Ovary (tissue), 3 donors: ENCODE measurements around the gene NFIL3.

Source experiments
- EP300 ChIP-seq: sonication (generic); formaldehyde crosslinking; IDR thresholded peaks from one replicate; pipeline ENCODE4 v1.6.1; 2017; ENCODE audit warnings: antibody characterized with exemption
- POLR2A ChIP-seq: fragments of 450-650 bp; IDR thresholded peaks from one replicate; pipeline ENCODE4 v1.6.1; 2017; ENCODE audit warnings: antibody characterized with exemption, mild to moderate bottlenecking, moderate library complexity
- TF ChIP-seq, protein P1 (sequence below), 3 donors: fragments of 450-650 bp in 2 of 3; fragments of 200-600 bp in 1 of 3; IDR thresholded peaks; one replicate each; pipeline versions ENCODE4 v1.5.1 to v1.8.0; 2016 to 2022; ENCODE audit warnings: antibody characterized with exemption in 3 of 3, mild to moderate bottlenecking in 1 of 3
- donor health status: DM: no; HTN: no; CAD: no.

DNA sequence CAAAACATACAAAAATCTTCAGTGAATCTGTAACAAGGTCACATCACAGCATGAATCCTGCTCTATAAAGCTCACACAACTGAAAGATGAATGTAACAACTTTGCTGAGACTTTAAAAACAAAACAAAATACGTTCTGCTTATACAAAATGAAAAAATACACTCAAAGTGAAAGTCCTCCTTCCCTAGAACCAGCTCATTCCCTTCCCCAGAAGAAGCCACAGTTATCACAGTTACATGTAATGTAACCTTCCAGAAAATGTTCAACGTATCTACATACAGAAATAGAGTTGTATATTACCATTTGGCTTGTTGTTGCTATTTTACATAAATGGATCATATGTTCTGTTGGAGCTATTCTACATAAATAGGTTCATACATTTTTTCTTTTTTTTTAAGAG, 64.5 kb downstream of the NFIL3 start:
- no peak for TF ChIP-seq POLR2A
- TF ChIP-seq, protein P1, sequence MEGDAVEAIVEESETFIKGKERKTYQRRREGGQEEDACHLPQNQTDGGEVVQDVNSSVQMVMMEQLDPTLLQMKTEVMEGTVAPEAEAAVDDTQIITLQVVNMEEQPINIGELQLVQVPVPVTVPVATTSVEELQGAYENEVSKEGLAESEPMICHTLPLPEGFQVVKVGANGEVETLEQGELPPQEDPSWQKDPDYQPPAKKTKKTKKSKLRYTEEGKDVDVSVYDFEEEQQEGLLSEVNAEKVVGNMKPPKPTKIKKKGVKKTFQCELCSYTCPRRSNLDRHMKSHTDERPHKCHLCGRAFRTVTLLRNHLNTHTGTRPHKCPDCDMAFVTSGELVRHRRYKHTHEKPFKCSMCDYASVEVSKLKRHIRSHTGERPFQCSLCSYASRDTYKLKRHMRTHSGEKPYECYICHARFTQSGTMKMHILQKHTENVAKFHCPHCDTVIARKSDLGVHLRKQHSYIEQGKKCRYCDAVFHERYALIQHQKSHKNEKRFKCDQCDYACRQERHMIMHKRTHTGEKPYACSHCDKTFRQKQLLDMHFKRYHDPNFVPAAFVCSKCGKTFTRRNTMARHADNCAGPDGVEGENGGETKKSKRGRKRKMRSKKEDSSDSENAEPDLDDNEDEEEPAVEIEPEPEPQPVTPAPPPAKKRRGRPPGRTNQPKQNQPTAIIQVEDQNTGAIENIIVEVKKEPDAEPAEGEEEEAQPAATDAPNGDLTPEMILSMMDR (IDR thresholded peaks at IDR 0.05), result no peak
- TF ChIP-seq EP300, result no peak
